Astrocyte (in vitro differentiated cells and primary cell): ENCODE results near the gene PIK3R1. TPM values are rescaled to one million over a fixed set of nuclear protein-coding genes. Genes with fewer than 3 reads are reported as not detected.

Experiments used
- DNase-seq: peaks from one replicate; pipeline ENCODE4 v3.0.0-alpha.2; 2010; ENCODE audit warnings: low read depth
- FAIRE-seq: peaks from 2 replicates; lab custom pipeline; 2011; peaks lifted over from hg19 to GRCh38; lab: Jason Lieb, UNC
- H2AFZ ChIP-seq: 2 replicates; pipeline ENCODE4 v1.6.0; 2012; ENCODE audit warnings: low read depth, low read length, inconsistent platforms
- H3K27ac ChIP-seq: 2 replicates; pipeline ENCODE4 v1.5.1; 2011; ENCODE audit warnings: low read depth, low read length, inconsistent platforms
- H3K27me3 ChIP-seq: 2 replicates; pipeline ENCODE4 v1.6.0; 2011; ENCODE audit warnings: low read length, inconsistent platforms; ENCODE audit not compliant: insufficient read depth
- H3K36me3 ChIP-seq: 2 replicates; pipeline ENCODE4 v1.5.1; 2011; ENCODE audit warnings: low read length, inconsistent platforms; ENCODE audit not compliant: insufficient read depth
- H3K4me1 ChIP-seq: 2 replicates; pipeline ENCODE4 v1.5.1; 2011; ENCODE audit warnings: low read length, inconsistent platforms; ENCODE audit not compliant: insufficient read depth
- H3K4me2 ChIP-seq: 2 replicates; pipeline ENCODE4 v1.6.0; 2012; ENCODE audit warnings: low read length, inconsistent platforms
- H3K4me3 ChIP-seq: 2 replicates; pipeline ENCODE4 v1.5.1; 2011; ENCODE audit warnings: low read depth, mild to moderate bottlenecking, low read length, inconsistent platforms; ENCODE audit not compliant: insufficient read depth
- H3K79me2 ChIP-seq: 2 replicates; pipeline ENCODE4 v1.6.0; 2012; ENCODE audit warnings: mild to moderate bottlenecking, low read length, inconsistent platforms; ENCODE audit not compliant: insufficient read depth
- H3K9ac ChIP-seq: 2 replicates; pipeline ENCODE4 v1.6.0; 2012; ENCODE audit warnings: mild to moderate bottlenecking, low read length, inconsistent platforms
- H3K9me3 ChIP-seq: 2 replicates; pipeline ENCODE4 v1.5.1; 2012; ENCODE audit warnings: low read depth, mild to moderate bottlenecking, low read length, inconsistent platforms; ENCODE audit not compliant: insufficient read depth
- H4K20me1 ChIP-seq: 2 replicates; pipeline ENCODE4 v1.6.0; 2012; ENCODE audit warnings: low read length, inconsistent platforms; ENCODE audit not compliant: insufficient read depth
- H3K27ac Mint-ChIP-seq: one replicate; pipeline ENCODE4 v1.8.0; 2021; ENCODE audit warnings: mild to moderate bottlenecking, mixed read lengths; ENCODE audit not compliant: unreplicated experiment
- H3K27me3 Mint-ChIP-seq: one replicate; pipeline ENCODE4 v1.8.0; 2021; ENCODE audit warnings: low read depth, mixed read lengths; ENCODE audit not compliant: unreplicated experiment
- H3K36me3 Mint-ChIP-seq: one replicate; pipeline ENCODE4 v1.8.0; 2021; ENCODE audit warnings: low read depth, mixed read lengths; ENCODE audit not compliant: unreplicated experiment
- H3K4me1 Mint-ChIP-seq: one replicate; pipeline ENCODE4 v1.8.0; 2021; ENCODE audit warnings: low read depth, mixed read lengths; ENCODE audit not compliant: unreplicated experiment
- H3K4me3 Mint-ChIP-seq: one replicate; pipeline ENCODE4 v1.8.0; 2021; ENCODE audit warnings: mild to moderate bottlenecking, moderate library complexity, mixed read lengths; ENCODE audit not compliant: unreplicated experiment
- H3K9me3 Mint-ChIP-seq: one replicate; pipeline ENCODE4 v1.8.0; 2021; ENCODE audit warnings: mild to moderate bottlenecking, mixed read lengths; ENCODE audit not compliant: unreplicated experiment
- EZH2 ChIP-seq: IDR thresholded peaks from 2 replicates; pipeline ENCODE4 v1.6.1; 2012; ENCODE audit warnings: mild to moderate bottlenecking, low read length, inconsistent platforms; ENCODE audit not compliant: insufficient read depth
- total RNA-seq: library from RNA; stranded (reverse); gene quantifications from 2 replicates; pipeline ENCODE4 v1.2.1, GENCODE V29; 2021
- TF ChIP-seq, protein P1 (sequence below): IDR thresholded peaks from 2 replicates; pipeline ENCODE4 v1.5.1; 2011; ENCODE audit warnings: low read depth, mild to moderate bottlenecking, inconsistent platforms, low read length, moderate library complexity; ENCODE audit not compliant: insufficient read depth

PIK3R1 gene
- total RNA-seq, 1 donor from 2014 or later: 25.7 TPM

DNA sequence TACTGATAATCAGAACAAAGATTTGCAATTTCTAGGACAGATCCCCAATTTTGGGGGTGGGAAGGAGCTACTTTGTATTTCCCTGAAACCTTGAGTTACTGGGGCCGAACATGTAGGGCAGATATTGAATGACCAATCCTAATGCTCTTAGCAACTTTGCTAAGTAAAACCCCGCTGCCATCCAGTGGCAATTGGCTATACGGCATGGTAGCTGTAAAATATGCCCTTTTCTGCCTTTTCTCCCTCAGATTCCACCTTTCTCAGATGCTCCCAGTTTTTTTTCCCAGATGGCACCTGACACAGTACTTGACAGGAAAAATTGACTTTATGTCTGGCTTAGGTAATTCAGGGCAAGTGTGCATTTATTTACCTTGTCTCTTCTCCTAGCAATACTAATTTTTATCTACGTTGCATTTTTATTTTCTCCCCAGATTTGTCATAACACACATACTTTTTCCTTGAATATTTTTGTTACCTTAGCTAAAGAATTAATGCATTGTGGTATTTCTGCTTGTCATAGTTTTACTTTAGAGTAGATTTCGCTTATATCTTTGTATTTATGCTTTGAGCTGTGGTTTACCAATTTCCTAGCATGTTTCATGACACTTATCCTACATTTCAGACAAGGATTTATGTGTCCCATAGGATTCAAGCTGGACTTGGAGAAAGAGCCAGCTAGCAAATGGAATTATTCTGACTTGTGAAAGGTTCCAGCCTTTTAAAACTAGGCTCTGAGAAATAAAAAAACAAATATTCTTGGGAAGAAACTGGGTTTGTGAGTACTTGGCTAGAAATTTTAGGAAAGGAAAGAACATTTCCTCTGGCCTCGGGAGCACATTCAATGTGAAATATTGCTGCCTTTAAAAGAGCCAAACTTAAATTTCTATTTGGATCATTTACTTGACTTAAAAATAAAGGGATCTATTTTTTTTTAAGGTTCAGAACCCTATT lies 37.4 kb downstream of the PIK3R1 start:
- Histone ChIP-seq H3K4me1 (peaks cover 10% of the 10 kb centered on the region), H3K79me2 (peaks cover 3% of the 10 kb centered on the region), H2AFZ (no peak overlapping the region), H3K9me3 (no peaks in the 10 kb centered on the region), H3K9ac (no peak overlapping the region), H3K4me3 (no peak overlapping the region), H3K27me3 (no peaks in the 10 kb centered on the region), H3K36me3 (no peaks in the 10 kb centered on the region), H3K4me2 (no peak overlapping the region), H3K27ac (no peak overlapping the region), H4K20me1 (peaks cover 30% of the 10 kb centered on the region)
- Mint-ChIP-seq H3K4me1 (peaks cover 20% of the 10 kb centered on the region), H3K36me3 (no peaks in the 10 kb centered on the region), H3K4me3 (no peak overlapping the region), H3K27ac (no peak overlapping the region), H3K9me3 (no peaks in the 10 kb centered on the region), H3K27me3 (no peaks in the 10 kb centered on the region)
- peak; percentile 52 for DNase-seq
- TF ChIP-seq EZH2: no peak
- TF ChIP-seq, protein P1, sequence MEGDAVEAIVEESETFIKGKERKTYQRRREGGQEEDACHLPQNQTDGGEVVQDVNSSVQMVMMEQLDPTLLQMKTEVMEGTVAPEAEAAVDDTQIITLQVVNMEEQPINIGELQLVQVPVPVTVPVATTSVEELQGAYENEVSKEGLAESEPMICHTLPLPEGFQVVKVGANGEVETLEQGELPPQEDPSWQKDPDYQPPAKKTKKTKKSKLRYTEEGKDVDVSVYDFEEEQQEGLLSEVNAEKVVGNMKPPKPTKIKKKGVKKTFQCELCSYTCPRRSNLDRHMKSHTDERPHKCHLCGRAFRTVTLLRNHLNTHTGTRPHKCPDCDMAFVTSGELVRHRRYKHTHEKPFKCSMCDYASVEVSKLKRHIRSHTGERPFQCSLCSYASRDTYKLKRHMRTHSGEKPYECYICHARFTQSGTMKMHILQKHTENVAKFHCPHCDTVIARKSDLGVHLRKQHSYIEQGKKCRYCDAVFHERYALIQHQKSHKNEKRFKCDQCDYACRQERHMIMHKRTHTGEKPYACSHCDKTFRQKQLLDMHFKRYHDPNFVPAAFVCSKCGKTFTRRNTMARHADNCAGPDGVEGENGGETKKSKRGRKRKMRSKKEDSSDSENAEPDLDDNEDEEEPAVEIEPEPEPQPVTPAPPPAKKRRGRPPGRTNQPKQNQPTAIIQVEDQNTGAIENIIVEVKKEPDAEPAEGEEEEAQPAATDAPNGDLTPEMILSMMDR: peak; percentile 90
- peak; percentile 13 for FAIRE-seq

DNA sequence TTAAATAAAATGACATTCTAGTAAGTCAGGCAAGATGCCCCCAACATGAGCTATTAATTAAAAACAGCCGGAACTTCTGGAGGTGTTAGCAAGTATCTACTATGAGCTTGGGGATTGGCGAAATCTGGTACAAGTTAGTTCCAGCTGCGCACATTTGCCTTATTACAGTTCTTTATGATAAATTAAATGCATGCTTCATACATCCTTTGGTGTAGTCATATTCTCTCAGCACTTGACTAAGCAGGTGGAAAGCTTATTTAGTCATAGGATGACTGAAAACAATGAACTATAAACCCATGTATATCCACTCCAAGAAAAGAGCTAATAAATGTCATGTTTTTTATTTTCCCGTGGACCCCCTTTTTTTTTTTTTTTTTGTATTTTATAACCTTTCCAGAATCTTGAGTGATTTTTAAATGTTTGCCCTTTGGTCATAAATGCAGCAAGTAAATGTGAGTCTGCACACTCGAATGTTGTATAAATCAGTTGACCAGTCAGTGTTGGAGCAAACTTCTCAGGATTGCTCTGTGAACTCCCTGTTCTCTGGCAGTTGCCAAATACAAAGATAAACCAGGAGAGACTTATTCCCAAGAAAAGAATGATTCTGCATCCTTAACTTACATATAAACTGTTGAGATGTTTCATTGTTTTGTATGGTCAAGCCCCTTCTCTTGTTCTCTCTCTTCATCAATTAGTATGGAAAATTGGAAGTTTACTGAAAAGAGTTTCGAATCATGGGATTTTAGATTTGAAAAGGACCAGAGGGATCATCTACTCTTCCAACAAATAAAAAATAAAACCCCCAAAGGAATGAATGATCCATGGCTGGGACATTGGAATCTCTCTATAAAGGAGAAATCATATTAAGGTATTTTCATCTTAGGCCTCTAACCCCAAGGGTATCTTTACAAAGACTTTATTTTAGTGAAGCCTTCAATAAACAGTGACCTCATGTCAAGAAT lies 38.3 kb downstream of the PIK3R1 start:
- H3K9ac ChIP-seq: no peak overlapping the region
- H3K4me2 ChIP-seq: no peak overlapping the region
- no peak overlapping the region for H2AFZ ChIP-seq
- H4K20me1 ChIP-seq: peaks cover 30% of the 10 kb centered on the region
- FAIRE-seq (no peak), DNase-seq (no peak)
- no peak for TF ChIP-seq EZH2
- TF ChIP-seq, protein P1: no peak
- no peaks in the 10 kb centered on the region for H3K9me3 Mint-ChIP-seq
- H3K4me3 ChIP-seq: no peak overlapping the region
- H3K4me1 ChIP-seq: peaks cover 10% of the 10 kb centered on the region
- H3K9me3 ChIP-seq: no peaks in the 10 kb centered on the region
- H3K27ac ChIP-seq: no peak overlapping the region
- no peaks in the 10 kb centered on the region for H3K36me3 Mint-ChIP-seq
- no peaks in the 10 kb centered on the region for H3K27me3 ChIP-seq
- H3K4me3 Mint-ChIP-seq: no peak overlapping the region
- no peaks in the 10 kb centered on the region for H3K27me3 Mint-ChIP-seq
- peaks cover 2% of the 10 kb centered on the region for H3K36me3 ChIP-seq
- H3K27ac Mint-ChIP-seq: no peak overlapping the region
- peaks cover 20% of the 10 kb centered on the region for H3K4me1 Mint-ChIP-seq
- H3K79me2 ChIP-seq: peaks cover 3% of the 10 kb centered on the region
